A549 (cell line): ENCODE data around the gene OR8J1.
"Not testable (repeated sequence)": the region's sequence is repeated elsewhere in the genome, so short reads cannot be mapped to it uniquely, and the experiment has no call there.

Experiments used
- CTCF ChIP-seq: fragments of >200 bp; sonication (Bioruptor Twin); formaldehyde crosslinking; IDR thresholded peaks from 3 replicates; pipeline ENCODE4 v1.5.1; 2016
- MYC ChIP-seq: IDR thresholded peaks from 2 replicates; pipeline ENCODE4 v1.6.1; 2012; ENCODE audit warnings: mild to moderate bottlenecking, inconsistent platforms, low read length, improper control_type of control experiment, borderline replicate concordance
- PBX3 ChIP-seq: IDR thresholded peaks from 2 replicates; pipeline ENCODE4 v1.6.1; 2012

- TF ChIP-seq PBX3, CTCF, MYC: not testable (repeated sequence)
Observed at GRCh38 chr11:56401858-56402461, 47.9 kb downstream of the OR8J1 start.
